ENCODE data around the gene DSTYK.
"Not testable (repeated sequence)": the region's sequence is repeated elsewhere in the genome, so short reads cannot be mapped to it uniquely, and the experiment has no call there.

Gene DSTYK

GRCh38 chr1:205189131-205189530 lies 22.4 kb downstream of the DSTYK start:
- no peak overlapping the region for H3K4me3 ChIP-seq (ENCODE audit: low read depth, low read length)
- TF ChIP-seq CTCF (IDR thresholded peaks at IDR 0.05; ENCODE audit: control insufficient read depth, extremely low read depth, insufficient read depth) = no peak
- DNase-seq (ENCODE audit: low read depth) = no peak

- TF ChIP-seq CTCF (IDR thresholded peaks at IDR 0.05; ENCODE audit: control insufficient read depth, extremely low read depth, insufficient read depth) = no peak
- DNase-seq (ENCODE audit: low read depth) = no peak
- no peak overlapping the region for H3K4me3 ChIP-seq (ENCODE audit: low read depth, low read length)
Measured at GRCh38 chr1:205188596-205188995, 22.9 kb downstream of the DSTYK start.

GRCh38 chr1:205188098-205188497 lies 23.4 kb downstream of the DSTYK start:
- H3K4me3 ChIP-seq (ENCODE audit: low read depth, low read length) = no peak overlapping the region
- no peak for DNase-seq (ENCODE audit: low read depth)
- no peak for TF ChIP-seq CTCF (IDR thresholded peaks at IDR 0.05; ENCODE audit: control insufficient read depth, extremely low read depth, insufficient read depth)

GRCh38 chr1:205187420-205187819 lies 24.1 kb downstream of the DSTYK start:
- no peak for TF ChIP-seq CTCF (IDR thresholded peaks at IDR 0.05; ENCODE audit: control insufficient read depth, extremely low read depth, insufficient read depth)
- H3K4me3 ChIP-seq (ENCODE audit: low read depth, low read length) = no peak overlapping the region
- DNase-seq (ENCODE audit: low read depth) = no peak

GRCh38 chr1:205186191-205186590 lies 25.3 kb downstream of the DSTYK start:
- no peak for TF ChIP-seq CTCF (IDR thresholded peaks at IDR 0.05; ENCODE audit: control insufficient read depth, extremely low read depth, insufficient read depth)
- no peak for DNase-seq (ENCODE audit: low read depth)
- H3K4me3 ChIP-seq (ENCODE audit: low read depth, low read length) = no peak overlapping the region

GRCh38 chr1:205183676-205184335 lies 27.7 kb downstream of the DSTYK start:
- DNase-seq (ENCODE audit: low read depth) = no peak
- TF ChIP-seq CTCF (IDR thresholded peaks at IDR 0.05; ENCODE audit: control insufficient read depth, extremely low read depth, insufficient read depth) = no peak
- no peak overlapping the region for H3K4me3 ChIP-seq (ENCODE audit: low read depth, low read length)

- TF ChIP-seq CTCF (IDR thresholded peaks at IDR 0.05; ENCODE audit: control insufficient read depth, extremely low read depth, insufficient read depth) = no peak
- no peak for DNase-seq (ENCODE audit: low read depth)
- H3K4me3 ChIP-seq (ENCODE audit: low read depth, low read length) = no peak overlapping the region
Measured at GRCh38 chr1:205182930-205183329, 28.6 kb downstream of the DSTYK start.

GRCh38 chr1:205180331-205180730 lies 31.2 kb downstream of the DSTYK start:
- not testable (repeated sequence) for DNase-seq (ENCODE audit: low read depth); H3K4me3 ChIP-seq (ENCODE audit: low read depth, low read length)
